HEK293 (cell line): ENCODE data around the gene LONP2.

Source experiments
- ATF2 ChIP-seq: fragments of 450-650 bp; formaldehyde crosslinking; IDR thresholded peaks from 2 replicates; pipeline ENCODE4 v1.5.1; 2016; ENCODE audit warnings: missing biosample characterization, missing genetic modification characterization, low read depth
- REST ChIP-seq: fragments of 450-650 bp; formaldehyde crosslinking; IDR thresholded peaks from 2 replicates; pipeline ENCODE4 v1.5.1; 2016; ENCODE audit warnings: missing biosample characterization, missing genetic modification characterization
- YY1 ChIP-seq: fragments of 450-650 bp; formaldehyde crosslinking; IDR thresholded peaks from 2 replicates; pipeline ENCODE4 v1.5.1; 2018; ENCODE audit warnings: missing biosample characterization, missing genetic modification characterization
- ZBTB48 ChIP-seq: fragments of 450-650 bp; formaldehyde crosslinking; IDR thresholded peaks from 2 replicates; pipeline ENCODE4 v1.5.1; 2016; ENCODE audit warnings: missing biosample characterization, missing genetic modification characterization
- ZNF501 ChIP-seq: fragments of 450-650 bp; formaldehyde crosslinking; IDR thresholded peaks from 2 replicates; pipeline ENCODE4 v1.5.1; 2016; ENCODE audit warnings: missing biosample characterization, missing genetic modification characterization
- ZNF654 ChIP-seq: fragments of 450-650 bp; formaldehyde crosslinking; IDR thresholded peaks from 2 replicates; pipeline ENCODE4 v1.5.1; 2016; ENCODE audit warnings: low read depth, missing biosample characterization, missing genetic modification characterization
- ZNF776 ChIP-seq: fragments of 450-650 bp; formaldehyde crosslinking; IDR thresholded peaks from 2 replicates; pipeline ENCODE4 v1.5.0; 2017; ENCODE audit warnings: missing biosample characterization, missing genetic modification characterization, borderline replicate concordance
- TF ChIP-seq, protein P1 (sequence below): fragments of 450-650 bp; formaldehyde crosslinking; IDR thresholded peaks from 2 replicates; pipeline ENCODE4 v1.5.1; 2016; ENCODE audit warnings: missing biosample characterization, missing genetic modification characterization

GRCh38 chr16:48223490-48223889 lies 20.6 kb upstream of the LONP2 start:
- TF ChIP-seq, protein P1, sequence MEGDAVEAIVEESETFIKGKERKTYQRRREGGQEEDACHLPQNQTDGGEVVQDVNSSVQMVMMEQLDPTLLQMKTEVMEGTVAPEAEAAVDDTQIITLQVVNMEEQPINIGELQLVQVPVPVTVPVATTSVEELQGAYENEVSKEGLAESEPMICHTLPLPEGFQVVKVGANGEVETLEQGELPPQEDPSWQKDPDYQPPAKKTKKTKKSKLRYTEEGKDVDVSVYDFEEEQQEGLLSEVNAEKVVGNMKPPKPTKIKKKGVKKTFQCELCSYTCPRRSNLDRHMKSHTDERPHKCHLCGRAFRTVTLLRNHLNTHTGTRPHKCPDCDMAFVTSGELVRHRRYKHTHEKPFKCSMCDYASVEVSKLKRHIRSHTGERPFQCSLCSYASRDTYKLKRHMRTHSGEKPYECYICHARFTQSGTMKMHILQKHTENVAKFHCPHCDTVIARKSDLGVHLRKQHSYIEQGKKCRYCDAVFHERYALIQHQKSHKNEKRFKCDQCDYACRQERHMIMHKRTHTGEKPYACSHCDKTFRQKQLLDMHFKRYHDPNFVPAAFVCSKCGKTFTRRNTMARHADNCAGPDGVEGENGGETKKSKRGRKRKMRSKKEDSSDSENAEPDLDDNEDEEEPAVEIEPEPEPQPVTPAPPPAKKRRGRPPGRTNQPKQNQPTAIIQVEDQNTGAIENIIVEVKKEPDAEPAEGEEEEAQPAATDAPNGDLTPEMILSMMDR (tag by site-specific recombination): no peak
- TF ChIP-seq ATF2 (tag by site-specific recombination): no peak
- no peak for TF ChIP-seq REST
- TF ChIP-seq ZBTB48: no peak
- no peak for TF ChIP-seq YY1 (tag by site-specific recombination)
- no peak for TF ChIP-seq ZNF501 (tag by site-specific recombination)
- no peak for TF ChIP-seq ZNF654
- TF ChIP-seq ZNF776 (tag by site-specific recombination): no peak
